H9 (cell line): ENCODE measurements around the gene SREBF1. TPM values are rescaled to one million over a fixed set of nuclear protein-coding genes. Genes with fewer than 3 reads are reported as not detected.

Experiments
- DNase-seq: peaks from one replicate; pipeline ENCODE4 v3.0.0-alpha.2; 2017
- H2AFZ ChIP-seq: one replicate; pipeline ENCODE4 v1.6.1; 2013; ENCODE audit warnings: mild to moderate bottlenecking, low read length, control low read depth, moderate library complexity
- H2AK5ac ChIP-seq: 2 replicates; pipeline ENCODE4 v1.6.1; 2013; ENCODE audit warnings: low read length, control low read depth, mixed read lengths; ENCODE audit not compliant: insufficient read length
- H2BK120ac ChIP-seq: one replicate; pipeline ENCODE4 v1.6.1; 2013; ENCODE audit warnings: low read depth, mild to moderate bottlenecking, low read length, control low read depth, inconsistent platforms; ENCODE audit not compliant: poor library complexity, severe bottlenecking
- H2BK12ac ChIP-seq: 2 replicates; pipeline ENCODE4 v1.6.1; 2013; ENCODE audit warnings: low read length, control low read depth, mixed read lengths, low read depth; ENCODE audit not compliant: insufficient read length
- H2BK15ac ChIP-seq: 2 replicates; pipeline ENCODE4 v1.6.1; 2013; ENCODE audit warnings: low read depth, low read length, control low read depth
- H2BK20ac ChIP-seq: one replicate; pipeline ENCODE4 v1.6.1; 2013; ENCODE audit warnings: low read depth, mild to moderate bottlenecking, low read length, control low read depth, inconsistent platforms; ENCODE audit not compliant: poor library complexity, severe bottlenecking
- H2BK5ac ChIP-seq: 2 replicates; pipeline ENCODE4 v1.6.1; 2013; ENCODE audit warnings: low read length, control low read depth, mixed read lengths; ENCODE audit not compliant: insufficient read length
- H3K14ac ChIP-seq: 2 replicates; pipeline ENCODE4 v1.6.1; 2013; ENCODE audit warnings: low read length, control low read depth; ENCODE audit not compliant: insufficient read depth
- H3K18ac ChIP-seq: 2 replicates; pipeline ENCODE4 v1.6.1; 2013; ENCODE audit warnings: low read depth, mild to moderate bottlenecking, mixed read lengths, low read length, control low read depth; ENCODE audit not compliant: insufficient read length
- H3K23ac ChIP-seq: 2 replicates; pipeline ENCODE4 v1.6.1; 2013; ENCODE audit warnings: low read length, control low read depth, mixed read lengths, low read depth; ENCODE audit not compliant: insufficient read length
- H3K23me2 ChIP-seq: 2 replicates; pipeline ENCODE4 v1.6.1; 2013; ENCODE audit warnings: low read depth, mild to moderate bottlenecking, mixed read lengths, low read length, control low read depth; ENCODE audit not compliant: insufficient read length, poor library complexity, severe bottlenecking
- H3K27ac ChIP-seq: 2 replicates; pipeline ENCODE4 v1.5.1; 2013; ENCODE audit warnings: low read length, control low read depth, mixed read lengths, low read depth; ENCODE audit not compliant: insufficient read length
- H3K27me3 ChIP-seq: 2 replicates; pipeline ENCODE4 v1.6.1; 2013; ENCODE audit warnings: low read length, control low read depth, inconsistent platforms; ENCODE audit not compliant: insufficient read depth
- H3K4ac ChIP-seq: 2 replicates; pipeline ENCODE4 v1.6.1; 2013; ENCODE audit warnings: low read depth, mild to moderate bottlenecking, control low read depth, inconsistent platforms, low read length, moderate library complexity
- H3K4me1 ChIP-seq: 2 replicates; pipeline ENCODE4 v1.6.1; 2013; ENCODE audit warnings: low read length, control low read depth, inconsistent platforms; ENCODE audit not compliant: insufficient read depth
- H3K4me2 ChIP-seq: 2 replicates; pipeline ENCODE4 v1.6.1; 2013; ENCODE audit warnings: low read length, control low read depth, mixed read lengths; ENCODE audit not compliant: insufficient read length, insufficient read depth
- H3K56ac ChIP-seq: 2 replicates; pipeline ENCODE4 v1.6.1; 2013; ENCODE audit warnings: low read depth, mild to moderate bottlenecking, mixed read lengths, low read length, control low read depth; ENCODE audit not compliant: insufficient read length
- H3K79me1 ChIP-seq: 2 replicates; pipeline ENCODE4 v1.6.1; 2013; ENCODE audit warnings: low read depth, mild to moderate bottlenecking, moderate library complexity, low read length, control low read depth, inconsistent platforms; ENCODE audit not compliant: insufficient read depth, poor library complexity, severe bottlenecking
- H3K79me2 ChIP-seq: 2 replicates; pipeline ENCODE4 v1.6.1; 2013; ENCODE audit warnings: low read length, control low read depth, inconsistent platforms; ENCODE audit not compliant: insufficient read depth
- H3K9ac ChIP-seq: 2 replicates; pipeline ENCODE4 v1.6.1; 2013; ENCODE audit warnings: low read length, control low read depth, mixed read lengths; ENCODE audit not compliant: insufficient read length; ENCODE audit errors: extremely low read depth
- H3K9me3 ChIP-seq: one replicate; pipeline ENCODE4 v1.6.1; 2013; ENCODE audit warnings: low read depth, low read length, inconsistent platforms; ENCODE audit not compliant: control insufficient read depth
- H3T11ph ChIP-seq: one replicate; pipeline ENCODE4 v1.6.1; 2013; ENCODE audit warnings: mild to moderate bottlenecking, low read length, control low read depth, inconsistent platforms
- H4K20me1 ChIP-seq: one replicate; pipeline ENCODE4 v1.6.1; 2013; ENCODE audit not compliant: control insufficient read depth, insufficient read length, insufficient read depth
- H4K5ac ChIP-seq: 2 replicates; pipeline ENCODE4 v1.6.1; 2013; ENCODE audit warnings: low read depth, mild to moderate bottlenecking, mixed read lengths, low read length, control low read depth; ENCODE audit not compliant: insufficient read length
- H4K8ac ChIP-seq: replicated peaks from 2 replicates; pipeline ENCODE4 v1.6.1; 2013; ENCODE audit warnings: low read length, control low read depth, mixed read lengths, low read depth; ENCODE audit not compliant: insufficient read length
- H4K91ac ChIP-seq: 2 replicates; pipeline ENCODE4 v1.6.1; 2013; ENCODE audit warnings: low read depth, mild to moderate bottlenecking, moderate library complexity, mixed read lengths, low read length, control low read depth; ENCODE audit not compliant: insufficient read length
- H3K27ac Mint-ChIP-seq, 3 experiments: 2 replicates in 2 of 3; 3 replicates in 1 of 3; pipeline ENCODE4 v1.8.0; 2020 to 2021; ENCODE audit warnings: mixed read lengths in 3 of 3, mild to moderate bottlenecking in 1 of 3, moderate library complexity in 1 of 3
- H3K27me3 Mint-ChIP-seq: 2 replicates; pipeline ENCODE4 v1.8.0; 2021; ENCODE audit warnings: low read depth, mild to moderate bottlenecking, moderate library complexity, mixed read lengths
- H3K36me3 Mint-ChIP-seq, 3 experiments: 2 replicates in 2 of 3; 3 replicates in 1 of 3; pipeline ENCODE4 v1.8.0; 2020 to 2021; ENCODE audit warnings: low read depth in 3 of 3, mixed read lengths in 3 of 3; ENCODE audit not compliant: insufficient read depth in 1 of 3
- H3K4me1 Mint-ChIP-seq, 2 experiments: 2 replicates each; pipeline ENCODE4 v1.8.0; 2020; ENCODE audit warnings: mixed read lengths in 2 of 2
- H3K4me3 Mint-ChIP-seq, 2 experiments: 2 replicates in 1 of 2; 3 replicates in 1 of 2; pipeline ENCODE4 v1.8.0; 2020 to 2021; ENCODE audit warnings: mild to moderate bottlenecking in 2 of 2, mixed read lengths in 2 of 2, moderate library complexity in 1 of 2
- H3K9me3 Mint-ChIP-seq, 2 experiments: 2 replicates in 1 of 2; 3 replicates in 1 of 2; pipeline ENCODE4 v1.8.0; 2020; ENCODE audit warnings: mild to moderate bottlenecking in 2 of 2, mixed read lengths in 2 of 2, moderate library complexity in 1 of 2
- WGBS: extraction: QIAGEN DNeasy Blood & Tissue Kit; methylation state at CpG from one replicate; pipeline ENCODE4 v1.1.7; 2013; ENCODE audit warnings: missing lambda C conversion rate, low lambda C conversion rate, mixed read lengths; ENCODE audit not compliant: insufficient read length; ENCODE audit errors: extremely low coverage; 5-methylcytosine and 5-hydroxymethylcytosine counted together
- total RNA-seq: library from RNA; stranded (reverse); gene quantifications from 2 replicates; pipeline ENCODE4 v1.2.1, GENCODE V29; 2021
- TF ChIP-seq, protein P1 (sequence below): fragments of 200-600 bp; sonication (generic); conservative IDR thresholded peaks from 3 replicates; pipeline ENCODE4 v1.8.0; 2021; ENCODE audit warnings: antibody characterized with exemption, mild to moderate bottlenecking

Gene SREBF1
- total RNA-seq, 1 experiment from 2014 or later, result 81.9 TPM

DNA sequence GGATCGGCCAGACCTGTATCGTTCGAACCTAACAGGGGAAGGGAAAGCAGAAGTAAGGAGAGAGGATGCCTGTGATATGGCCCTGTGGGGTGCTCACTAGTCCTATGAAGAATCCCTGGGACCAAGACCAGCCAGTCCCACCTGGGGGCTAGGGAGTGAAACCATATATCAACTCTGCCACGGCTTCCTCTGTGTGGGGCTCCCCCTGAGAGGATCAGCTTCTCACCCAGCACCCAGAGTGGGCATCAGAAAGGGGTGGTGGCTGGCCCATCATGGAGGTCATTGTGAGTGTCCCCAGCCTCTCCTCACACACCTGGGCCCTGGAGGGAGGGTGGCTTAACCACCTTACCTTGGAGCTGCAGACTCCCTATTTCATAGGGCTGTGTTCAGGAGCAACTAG is 30.1 kb upstream of the SREBF1 start:
- no peak overlapping the region for H3K14ac ChIP-seq
- peaks cover 38 to 39% of the 10 kb centered on the region in 2 experiments for H3K4me1 Mint-ChIP-seq
- no peak overlapping the region for H4K5ac ChIP-seq
- DNase-seq, result no peak
- no peak overlapping the region for H3K4me3 Mint-ChIP-seq
- H3K27ac ChIP-seq, result no peak overlapping the region
- H3K4me1 ChIP-seq, result peaks cover 9% of the 10 kb centered on the region; the same call in 1 of the 2 replicates
- H2BK15ac ChIP-seq, result no peak overlapping the region
- no peaks in the 10 kb centered on the region for H3K23me2 ChIP-seq
- H3K4me2 ChIP-seq, result no peak overlapping the region
- H4K91ac ChIP-seq, result no peak overlapping the region
- no peak overlapping the region for H3K4ac ChIP-seq
- H2AFZ ChIP-seq, result no peak overlapping the region
- H3K18ac ChIP-seq, result no peak overlapping the region
- no peak overlapping the region for H3K27ac Mint-ChIP-seq
- TF ChIP-seq, protein P1, sequence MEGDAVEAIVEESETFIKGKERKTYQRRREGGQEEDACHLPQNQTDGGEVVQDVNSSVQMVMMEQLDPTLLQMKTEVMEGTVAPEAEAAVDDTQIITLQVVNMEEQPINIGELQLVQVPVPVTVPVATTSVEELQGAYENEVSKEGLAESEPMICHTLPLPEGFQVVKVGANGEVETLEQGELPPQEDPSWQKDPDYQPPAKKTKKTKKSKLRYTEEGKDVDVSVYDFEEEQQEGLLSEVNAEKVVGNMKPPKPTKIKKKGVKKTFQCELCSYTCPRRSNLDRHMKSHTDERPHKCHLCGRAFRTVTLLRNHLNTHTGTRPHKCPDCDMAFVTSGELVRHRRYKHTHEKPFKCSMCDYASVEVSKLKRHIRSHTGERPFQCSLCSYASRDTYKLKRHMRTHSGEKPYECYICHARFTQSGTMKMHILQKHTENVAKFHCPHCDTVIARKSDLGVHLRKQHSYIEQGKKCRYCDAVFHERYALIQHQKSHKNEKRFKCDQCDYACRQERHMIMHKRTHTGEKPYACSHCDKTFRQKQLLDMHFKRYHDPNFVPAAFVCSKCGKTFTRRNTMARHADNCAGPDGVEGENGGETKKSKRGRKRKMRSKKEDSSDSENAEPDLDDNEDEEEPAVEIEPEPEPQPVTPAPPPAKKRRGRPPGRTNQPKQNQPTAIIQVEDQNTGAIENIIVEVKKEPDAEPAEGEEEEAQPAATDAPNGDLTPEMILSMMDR, result no peak
- WGBS, result no CpG with 5 or more reads among the region's 4 CpGs
- no peak overlapping the region for H2BK5ac ChIP-seq
- no peak overlapping the region for H2AK5ac ChIP-seq
- H3K27me3 Mint-ChIP-seq, result peaks cover 43% of the 10 kb centered on the region
- no peak overlapping the region for H2BK20ac ChIP-seq
- H3K79me2 ChIP-seq, result no peaks in the 10 kb centered on the region
- no peak overlapping the region for H2BK12ac ChIP-seq
- no peaks in the 10 kb centered on the region for H4K20me1 ChIP-seq
- no peak overlapping the region for H3K56ac ChIP-seq
- no peaks in the 10 kb centered on the region for H3K9me3 ChIP-seq
- H3K79me1 ChIP-seq, result no peaks in the 10 kb centered on the region
- H3K9me3 Mint-ChIP-seq, result peaks cover 0 to 3% of the 10 kb centered on the region in 2 experiments; a peak in 1 of 5 replicates
- H3K36me3 Mint-ChIP-seq, result no peaks in the 10 kb centered on the region
- H2BK120ac ChIP-seq, result no peak overlapping the region
- H3K9ac ChIP-seq, result no peak overlapping the region
- H3K27me3 ChIP-seq, result no peaks in the 10 kb centered on the region
- H3K23ac ChIP-seq, result no peak overlapping the region
- H3T11ph ChIP-seq, result no peak overlapping the region
- no peak overlapping the region for H4K8ac ChIP-seq
